NCI-H146 treated with DMSO at 0.1 percent for 48 hours (cell line): ENCODE results near the gene REV1.
"Not testable (repeated sequence)": the region's sequence is repeated elsewhere in the genome, so short reads cannot be mapped to it uniquely, and the experiment has no call there.

Experiments used
- DNase-seq: peaks from one replicate; lab custom pipeline; 2025; ENCODE audit not compliant: unreplicated experiment; lab: John Stamatoyannopoulos, UW

REV1 gene

GRCh38 chr2:99354825-99355224 is 135.0 kb downstream of the REV1 start:
- not testable (repeated sequence) for DNase-seq

- no peak for DNase-seq
Measured at GRCh38 chr2:99354070-99354469, 135.7 kb downstream of the REV1 start.
